Thoracic aorta (tissue), 2 donors: Measurements from ENCODE around the gene EARS2. TPM values are rescaled to one million over a fixed set of nuclear protein-coding genes. Genes with fewer than 3 reads are reported as not detected.

Experiments
- ATAC-seq: fragments of 150-250 bp; one replicate; pipeline ENCODE4 v1.8.0; 2017; ENCODE audit warnings: low read depth; ENCODE audit not compliant: insufficient number of reproducible peaks, low FRiP score
- DNase-seq: peaks from one replicate; pipeline ENCODE4 v3.0.0-alpha.2; 2020; ENCODE audit warnings: low spot score
- H3K27ac ChIP-seq, 2 donors: fragments of 200-600 bp; sonication (generic); 1 replicate in 1 of 2; 2 replicates in 1 of 2; pipeline ENCODE4 v1.5.1; 2016; ENCODE audit warnings: mild to moderate bottlenecking in 2 of 2, moderate library complexity in 2 of 2
- H3K27me3 ChIP-seq: fragments of 200-600 bp; sonication (generic); replicated peaks from 2 replicates; pipeline ENCODE4 v1.6.0; 2016; ENCODE audit warnings: mild to moderate bottlenecking; ENCODE audit not compliant: insufficient read depth
- H3K36me3 ChIP-seq: fragments of 200-600 bp; sonication (generic); one replicate; pipeline ENCODE4 v1.5.1; 2016
- H3K4me1 ChIP-seq, 2 donors: fragments of 200-600 bp; sonication (generic); 1 replicate in 1 of 2; 2 replicates in 1 of 2; pipeline versions ENCODE4 v1.5.1 to v1.6.0; 2016; ENCODE audit warnings: low read depth in 2 of 2, mild to moderate bottlenecking in 1 of 2; ENCODE audit not compliant: control insufficient read depth in 1 of 2
- H3K4me3 ChIP-seq: fragments of 200-600 bp; sonication (generic); 2 replicates; pipeline ENCODE4 v1.5.1; 2016; ENCODE audit warnings: mild to moderate bottlenecking
- H3K9me3 ChIP-seq: fragments of 200-600 bp; sonication (generic); 2 replicates; pipeline ENCODE4 v1.5.1; 2016
- total RNA-seq, 2 donors: library from RNA; depleted of rRNA; stranded (reverse); fragments of >200 nt; gene quantifications; one replicate each; pipeline versions ENCODE4 v1.1.0 to v1.2.3, GENCODE V29; 2016
- TF ChIP-seq, protein P1 (sequence below): fragments of 200-600 bp; sonication (generic); IDR thresholded peaks from one replicate; pipeline ENCODE4 v1.5.1; 2019; ENCODE audit warnings: antibody characterized with exemption

The EARS2 gene
- total RNA-seq, 2 donors from 2014 or later = 26.3 to 29.8 TPM

DNA sequence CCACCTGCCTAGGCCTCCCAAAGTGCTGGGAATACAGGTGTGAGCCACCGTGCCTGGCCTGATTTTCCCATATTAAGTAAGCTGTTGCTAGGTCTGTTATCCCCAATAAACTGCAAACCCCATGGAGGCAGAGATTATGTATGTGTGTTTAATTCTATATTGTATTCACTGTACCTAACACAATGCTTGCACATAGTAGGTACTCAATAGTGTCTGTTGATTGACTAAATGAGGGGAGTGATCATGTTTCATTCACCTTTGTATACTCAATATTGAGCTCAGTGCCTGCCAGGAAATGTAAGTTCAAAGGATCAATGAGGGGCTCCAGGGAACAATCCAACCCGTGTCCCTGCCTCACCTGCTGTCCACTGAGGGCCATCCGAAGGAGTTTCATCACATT, 32.3 kb downstream of the EARS2 start:
- Histone ChIP-seq H3K36me3 (peaks cover 12% of the 10 kb centered on the region), H3K4me3 (no peak overlapping the region), H3K9me3 (no peaks in the 10 kb centered on the region), H3K4me1 (no peaks in the 10 kb centered on the region), H3K27ac (no peak overlapping the region), H3K27me3 (no peaks in the 10 kb centered on the region)
- no peak for DNase-seq
- no peak for ATAC-seq
- TF ChIP-seq, protein P1, sequence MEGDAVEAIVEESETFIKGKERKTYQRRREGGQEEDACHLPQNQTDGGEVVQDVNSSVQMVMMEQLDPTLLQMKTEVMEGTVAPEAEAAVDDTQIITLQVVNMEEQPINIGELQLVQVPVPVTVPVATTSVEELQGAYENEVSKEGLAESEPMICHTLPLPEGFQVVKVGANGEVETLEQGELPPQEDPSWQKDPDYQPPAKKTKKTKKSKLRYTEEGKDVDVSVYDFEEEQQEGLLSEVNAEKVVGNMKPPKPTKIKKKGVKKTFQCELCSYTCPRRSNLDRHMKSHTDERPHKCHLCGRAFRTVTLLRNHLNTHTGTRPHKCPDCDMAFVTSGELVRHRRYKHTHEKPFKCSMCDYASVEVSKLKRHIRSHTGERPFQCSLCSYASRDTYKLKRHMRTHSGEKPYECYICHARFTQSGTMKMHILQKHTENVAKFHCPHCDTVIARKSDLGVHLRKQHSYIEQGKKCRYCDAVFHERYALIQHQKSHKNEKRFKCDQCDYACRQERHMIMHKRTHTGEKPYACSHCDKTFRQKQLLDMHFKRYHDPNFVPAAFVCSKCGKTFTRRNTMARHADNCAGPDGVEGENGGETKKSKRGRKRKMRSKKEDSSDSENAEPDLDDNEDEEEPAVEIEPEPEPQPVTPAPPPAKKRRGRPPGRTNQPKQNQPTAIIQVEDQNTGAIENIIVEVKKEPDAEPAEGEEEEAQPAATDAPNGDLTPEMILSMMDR = no peak

DNA sequence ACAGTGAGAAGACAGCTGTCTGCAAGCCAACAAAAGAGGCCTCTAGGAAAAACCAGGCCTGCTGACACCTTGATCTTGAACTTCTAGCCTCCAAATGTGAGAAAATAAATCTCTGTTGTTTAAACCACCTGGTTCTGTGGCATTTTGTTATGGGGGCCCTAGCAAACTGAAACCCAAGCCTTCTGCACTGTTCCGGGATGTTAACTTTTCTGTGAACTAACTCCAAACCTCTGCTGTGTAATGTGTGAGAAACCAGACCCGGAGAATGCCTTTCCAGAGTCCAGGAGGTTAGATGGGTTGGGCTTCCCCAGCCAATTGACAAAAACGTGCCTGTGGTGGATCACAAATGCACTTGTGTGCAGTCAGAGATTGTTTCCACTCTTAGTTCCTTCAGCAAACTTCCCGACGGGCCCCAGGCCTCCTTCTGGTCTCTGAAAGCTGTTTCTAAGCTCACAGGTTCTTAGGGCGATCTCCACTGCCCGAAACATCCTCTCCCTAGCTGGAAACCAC, 33.2 kb downstream of the EARS2 start:
- H3K27ac ChIP-seq = no peak overlapping the region
- H3K4me3 ChIP-seq = no peak overlapping the region
- no peaks in the 10 kb centered on the region for H3K27me3 ChIP-seq
- no peaks in the 10 kb centered on the region for H3K9me3 ChIP-seq
- no peaks in the 10 kb centered on the region for H3K4me1 ChIP-seq
- ATAC-seq (no peak), DNase-seq (no peak)
- peaks cover 7% of the 10 kb centered on the region for H3K36me3 ChIP-seq
- TF ChIP-seq, protein P1 = no peak

DNA sequence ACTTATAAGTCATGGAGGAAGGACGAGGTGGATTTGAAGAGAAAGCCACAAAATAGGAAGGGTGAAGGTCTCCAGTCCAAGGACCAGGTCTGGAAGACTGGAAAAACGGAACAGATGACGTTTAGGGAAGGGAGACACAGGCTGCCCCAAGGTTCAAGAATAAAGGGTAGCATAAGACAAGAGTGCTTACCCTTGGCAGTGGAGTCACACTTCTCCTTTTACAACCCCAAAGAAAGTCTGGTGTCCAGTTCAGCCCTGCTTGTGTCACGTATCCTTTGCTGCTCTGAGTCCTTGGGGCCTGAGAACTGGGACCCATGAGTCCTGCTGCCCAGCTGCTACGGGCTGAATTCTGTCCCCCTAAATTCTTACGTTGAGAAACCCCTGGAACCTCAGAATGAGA, 33.8 kb downstream of the EARS2 start:
- Histone ChIP-seq H3K27ac (no peak overlapping the region), H3K9me3 (no peaks in the 10 kb centered on the region), H3K4me1 (no peaks in the 10 kb centered on the region), H3K27me3 (no peaks in the 10 kb centered on the region), H3K36me3 (peaks cover 7% of the 10 kb centered on the region), H3K4me3 (no peak overlapping the region)
- DNase-seq = no peak
- TF ChIP-seq, protein P1 = no peak
- ATAC-seq = no peak

DNA sequence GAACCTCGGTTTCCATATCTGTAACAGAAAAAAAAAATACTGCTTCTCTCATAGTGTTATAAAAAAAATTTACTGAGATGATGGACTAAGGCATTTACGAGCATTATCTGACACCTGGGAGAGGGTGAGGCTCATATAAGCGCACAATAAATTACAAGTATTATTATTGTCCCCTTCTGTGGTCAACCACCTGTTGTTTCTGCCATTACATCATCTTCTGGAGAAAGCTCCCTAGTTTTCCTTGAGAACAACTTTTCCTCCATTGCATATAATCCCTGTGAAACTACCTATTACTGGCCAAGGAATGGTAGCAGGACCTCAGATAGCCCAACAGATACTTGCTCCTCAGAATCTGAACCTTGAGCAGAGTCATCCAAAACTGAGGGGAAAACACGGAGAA, 35.2 kb downstream of the EARS2 start:
- DNase-seq (no peak), ATAC-seq (no peak)
- H3K27ac ChIP-seq = no peak overlapping the region
- H3K4me1 ChIP-seq = no peaks in the 10 kb centered on the region
- no peaks in the 10 kb centered on the region for H3K9me3 ChIP-seq
- no peak overlapping the region for H3K4me3 ChIP-seq
- peaks cover 7% of the 10 kb centered on the region for H3K36me3 ChIP-seq
- no peaks in the 10 kb centered on the region for H3K27me3 ChIP-seq
- TF ChIP-seq, protein P1 = no peak

DNA sequence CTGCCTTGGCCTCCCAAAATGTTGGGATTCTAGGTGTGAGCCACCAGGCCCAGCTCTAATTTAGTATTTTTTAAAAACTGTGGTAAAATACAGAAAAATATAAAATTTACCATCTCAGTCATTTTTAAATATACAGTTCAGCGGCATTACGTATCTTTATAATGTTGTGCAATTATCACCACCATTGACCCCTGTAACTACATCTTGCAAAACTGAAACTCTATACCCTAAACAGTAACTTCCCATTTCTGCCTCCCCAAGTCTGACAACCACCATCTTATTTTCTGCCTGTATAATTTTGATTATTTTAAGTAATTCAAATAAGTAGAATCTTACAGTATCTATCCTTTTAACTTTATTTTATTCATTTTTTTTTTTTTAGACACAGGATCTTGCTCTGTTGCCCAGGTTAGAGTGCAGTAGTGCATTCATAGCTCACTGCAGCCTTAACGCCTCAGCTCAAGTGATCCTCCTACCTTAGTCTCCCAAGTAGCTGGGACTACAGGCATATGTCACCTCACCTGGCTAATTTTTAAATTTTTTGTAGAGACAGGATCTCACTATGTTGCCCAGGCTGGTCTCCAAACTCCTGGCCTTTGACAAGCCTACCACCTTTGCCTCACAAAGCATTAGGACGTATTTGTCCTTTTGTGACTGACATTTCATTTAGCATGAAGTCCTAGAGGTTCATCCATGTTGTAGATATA, 36.0 kb downstream of the EARS2 start:
- no peak overlapping the region for H3K4me3 ChIP-seq
- TF ChIP-seq, protein P1 = no peak
- no peak overlapping the region for H3K27ac ChIP-seq
- H3K36me3 ChIP-seq = peaks cover 7% of the 10 kb centered on the region
- no peaks in the 10 kb centered on the region for H3K27me3 ChIP-seq
- DNase-seq (no peak), ATAC-seq (no peak)
- H3K9me3 ChIP-seq = no peaks in the 10 kb centered on the region
- H3K4me1 ChIP-seq = no peaks in the 10 kb centered on the region
